MM.1S (cell line): ENCODE data around the gene ADAMTS1.

Experiments
- EZH2 ChIP-seq: fragments of 300-600 bp; sonication (generic); optimal IDR thresholded peaks from 2 replicates; pipeline ENCODE3; 2017; ENCODE audit warnings: low read depth, mild to moderate bottlenecking, antibody characterized with exemption, low read length, mixed read lengths
- TF ChIP-seq, protein P1 (sequence below): fragments of 300-600 bp; sonication (generic); IDR thresholded peaks from 2 replicates; pipeline ENCODE4 v1.5.1; 2016; ENCODE audit warnings: antibody characterized with exemption, low read length, mixed read lengths

DNA sequence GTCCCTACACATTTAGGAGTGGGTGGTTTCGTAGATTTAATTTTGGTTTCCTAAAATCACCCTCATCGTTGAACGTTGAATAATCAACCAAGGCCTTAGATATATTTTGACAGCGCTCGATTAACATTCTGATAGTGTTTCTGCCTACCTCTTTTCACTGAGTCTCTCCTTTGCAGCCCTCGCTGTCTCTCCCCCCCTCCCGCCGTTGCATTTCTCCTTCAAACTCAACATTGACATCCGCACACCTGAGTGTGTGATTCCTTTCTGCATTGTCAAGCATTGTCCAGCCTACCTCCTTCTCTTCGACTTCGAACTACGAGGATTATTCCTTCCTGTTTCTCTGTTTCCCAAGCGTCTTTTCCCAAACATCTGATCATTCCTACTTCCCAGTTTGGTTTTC, 1.8 kb upstream of the ADAMTS1 start:
- TF ChIP-seq, protein P1, sequence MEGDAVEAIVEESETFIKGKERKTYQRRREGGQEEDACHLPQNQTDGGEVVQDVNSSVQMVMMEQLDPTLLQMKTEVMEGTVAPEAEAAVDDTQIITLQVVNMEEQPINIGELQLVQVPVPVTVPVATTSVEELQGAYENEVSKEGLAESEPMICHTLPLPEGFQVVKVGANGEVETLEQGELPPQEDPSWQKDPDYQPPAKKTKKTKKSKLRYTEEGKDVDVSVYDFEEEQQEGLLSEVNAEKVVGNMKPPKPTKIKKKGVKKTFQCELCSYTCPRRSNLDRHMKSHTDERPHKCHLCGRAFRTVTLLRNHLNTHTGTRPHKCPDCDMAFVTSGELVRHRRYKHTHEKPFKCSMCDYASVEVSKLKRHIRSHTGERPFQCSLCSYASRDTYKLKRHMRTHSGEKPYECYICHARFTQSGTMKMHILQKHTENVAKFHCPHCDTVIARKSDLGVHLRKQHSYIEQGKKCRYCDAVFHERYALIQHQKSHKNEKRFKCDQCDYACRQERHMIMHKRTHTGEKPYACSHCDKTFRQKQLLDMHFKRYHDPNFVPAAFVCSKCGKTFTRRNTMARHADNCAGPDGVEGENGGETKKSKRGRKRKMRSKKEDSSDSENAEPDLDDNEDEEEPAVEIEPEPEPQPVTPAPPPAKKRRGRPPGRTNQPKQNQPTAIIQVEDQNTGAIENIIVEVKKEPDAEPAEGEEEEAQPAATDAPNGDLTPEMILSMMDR: no peak
- no peak for TF ChIP-seq EZH2
